Liver (tissue), 3 donors: ENCODE data around the gene CACNB4.

ENCODE experiments used
- CTCF ChIP-seq: fragments of 150-350 bp; IDR thresholded peaks from 2 replicates; pipeline ENCODE4 v1.5.1; 2017; ENCODE audit warnings: improper control_type of control experiment, low read depth, low read length; ENCODE audit not compliant: missing input control
- EGR1 ChIP-seq, 2 donors: IDR thresholded peaks; 2 replicates each; pipeline ENCODE4 v1.6.1; 2016 to 2018; ENCODE audit warnings: antibody characterized with exemption in 2 of 2, low read depth in 2 of 2
- GABPA ChIP-seq, 2 donors: IDR thresholded peaks in 1 of 2; conservative IDR thresholded peaks in 1 of 2; 2 replicates each; pipeline ENCODE4 v1.6.1; 2016; ENCODE audit warnings: antibody characterized with exemption in 2 of 2, mild to moderate bottlenecking in 1 of 2, moderate library complexity in 1 of 2
- HNF4A ChIP-seq, 2 donors: conservative IDR thresholded peaks; 2 replicates each; pipeline ENCODE4 v1.6.1; 2016; ENCODE audit warnings: antibody characterized with exemption in 2 of 2, mild to moderate bottlenecking in 2 of 2
- MAX ChIP-seq: IDR thresholded peaks from 2 replicates; pipeline ENCODE4 v1.6.1; 2016; ENCODE audit warnings: antibody characterized with exemption
- RXRA ChIP-seq, 2 donors: IDR thresholded peaks; 2 replicates each; pipeline ENCODE4 v1.6.1; 2017 to 2018; ENCODE audit warnings: antibody characterized with exemption in 2 of 2, mild to moderate bottlenecking in 1 of 2
- SP1 ChIP-seq: IDR thresholded peaks from 2 replicates; pipeline ENCODE4 v1.6.1; 2018; ENCODE audit warnings: antibody characterized with exemption, mild to moderate bottlenecking
- YY1 ChIP-seq: IDR thresholded peaks from 2 replicates; pipeline ENCODE4 v1.6.1; 2016; ENCODE audit warnings: antibody characterized with exemption, mild to moderate bottlenecking
- ZBTB33 ChIP-seq: IDR thresholded peaks from 2 replicates; pipeline ENCODE4 v1.6.1; 2016; ENCODE audit warnings: antibody characterized with exemption
- TF ChIP-seq, protein P1 (sequence below): IDR thresholded peaks from 2 replicates; pipeline ENCODE4 v1.6.1; 2016; ENCODE audit warnings: antibody characterized with exemption
- TF ChIP-seq, protein P2 (sequence below): IDR thresholded peaks from 2 replicates; pipeline ENCODE4 v1.6.1; 2016; ENCODE audit warnings: antibody characterized with exemption, mild to moderate bottlenecking
- donor health status: healthy.
- donor health status: healthy.

- TF ChIP-seq HNF4A (conservative IDR thresholded peaks at IDR 0.05): no peak
- no peak for TF ChIP-seq MAX
- no peak for TF ChIP-seq ZBTB33
- no peak for TF ChIP-seq CTCF
- TF ChIP-seq GABPA (IDR thresholded peaks at IDR 0.05 in 1 of 2, conservative IDR thresholded peaks at IDR 0.05 in 1 of 2): no peak
- TF ChIP-seq, protein P1, sequence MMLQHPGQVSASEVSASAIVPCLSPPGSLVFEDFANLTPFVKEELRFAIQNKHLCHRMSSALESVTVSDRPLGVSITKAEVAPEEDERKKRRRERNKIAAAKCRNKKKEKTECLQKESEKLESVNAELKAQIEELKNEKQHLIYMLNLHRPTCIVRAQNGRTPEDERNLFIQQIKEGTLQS: no peak
- TF ChIP-seq RXRA (IDR thresholded peaks at IDR 0.05): no peak
- TF ChIP-seq SP1: no peak
- TF ChIP-seq YY1: no peak
- TF ChIP-seq, protein P2, sequence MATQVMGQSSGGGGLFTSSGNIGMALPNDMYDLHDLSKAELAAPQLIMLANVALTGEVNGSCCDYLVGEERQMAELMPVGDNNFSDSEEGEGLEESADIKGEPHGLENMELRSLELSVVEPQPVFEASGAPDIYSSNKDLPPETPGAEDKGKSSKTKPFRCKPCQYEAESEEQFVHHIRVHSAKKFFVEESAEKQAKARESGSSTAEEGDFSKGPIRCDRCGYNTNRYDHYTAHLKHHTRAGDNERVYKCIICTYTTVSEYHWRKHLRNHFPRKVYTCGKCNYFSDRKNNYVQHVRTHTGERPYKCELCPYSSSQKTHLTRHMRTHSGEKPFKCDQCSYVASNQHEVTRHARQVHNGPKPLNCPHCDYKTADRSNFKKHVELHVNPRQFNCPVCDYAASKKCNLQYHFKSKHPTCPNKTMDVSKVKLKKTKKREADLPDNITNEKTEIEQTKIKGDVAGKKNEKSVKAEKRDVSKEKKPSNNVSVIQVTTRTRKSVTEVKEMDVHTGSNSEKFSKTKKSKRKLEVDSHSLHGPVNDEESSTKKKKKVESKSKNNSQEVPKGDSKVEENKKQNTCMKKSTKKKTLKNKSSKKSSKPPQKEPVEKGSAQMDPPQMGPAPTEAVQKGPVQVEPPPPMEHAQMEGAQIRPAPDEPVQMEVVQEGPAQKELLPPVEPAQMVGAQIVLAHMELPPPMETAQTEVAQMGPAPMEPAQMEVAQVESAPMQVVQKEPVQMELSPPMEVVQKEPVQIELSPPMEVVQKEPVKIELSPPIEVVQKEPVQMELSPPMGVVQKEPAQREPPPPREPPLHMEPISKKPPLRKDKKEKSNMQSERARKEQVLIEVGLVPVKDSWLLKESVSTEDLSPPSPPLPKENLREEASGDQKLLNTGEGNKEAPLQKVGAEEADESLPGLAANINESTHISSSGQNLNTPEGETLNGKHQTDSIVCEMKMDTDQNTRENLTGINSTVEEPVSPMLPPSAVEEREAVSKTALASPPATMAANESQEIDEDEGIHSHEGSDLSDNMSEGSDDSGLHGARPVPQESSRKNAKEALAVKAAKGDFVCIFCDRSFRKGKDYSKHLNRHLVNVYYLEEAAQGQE: no peak
- no peak for TF ChIP-seq EGR1 (IDR thresholded peaks at IDR 0.05; ENCODE audit: low read depth in 2 of 2)
Measured at GRCh38 chr2:151815821-151816489, 282.9 kb downstream of the CACNB4 start.
